Peyer's patch (tissue), 4 donors: ENCODE results near the gene GAS1. TPM values are rescaled to one million over a fixed set of nuclear protein-coding genes. Genes with fewer than 3 reads are reported as not detected.

Experiments used
- DNase-seq, 3 donors: peaks; one replicate each; pipeline ENCODE4 v3.0.0-alpha.2; 2017 to 2019
- H3K27ac ChIP-seq, 4 donors: fragments of 200-600 bp; sonication (generic); one replicate each; pipeline ENCODE4 v1.5.1; 2016 to 2019
- H3K27me3 ChIP-seq, 2 donors: fragments of 200-600 bp; sonication (generic); one replicate each; pipeline ENCODE4 v1.5.1; 2019
- H3K36me3 ChIP-seq, 3 donors: fragments of 200-600 bp; sonication (generic); one replicate each; pipeline ENCODE4 v1.5.1; 2016 to 2019
- H3K4me1 ChIP-seq, 4 donors: fragments of 200-600 bp; sonication (generic); one replicate each; pipeline ENCODE4 v1.5.1; 2016 to 2019
- H3K4me3 ChIP-seq, 4 donors: fragments of 200-600 bp; sonication (generic); 1 replicate in 3 of 4; 2 replicates in 1 of 4; pipeline ENCODE4 v1.5.1; 2016 to 2019; ENCODE audit warnings: mild to moderate bottlenecking in 1 of 4
- H3K9me3 ChIP-seq, 4 donors: fragments of 200-600 bp; sonication (generic); one replicate each; pipeline ENCODE4 v1.5.1; 2016 to 2019; ENCODE audit warnings: mild to moderate bottlenecking in 1 of 4
- CTCF ChIP-seq, 6 experiments: fragments of 450-650 bp in 4 of 6; fragments of 200-600 bp in 2 of 6; sonication (generic) in 1 of 6; IDR thresholded peaks; one replicate each; pipeline ENCODE4 v1.5.1; 2017 to 2019; ENCODE audit warnings: antibody characterized with exemption in 6 of 6, mild to moderate bottlenecking in 3 of 6, moderate library complexity in 1 of 6
- POLR2A ChIP-seq, 2 donors: fragments of 450-650 bp; IDR thresholded peaks; one replicate each; pipeline ENCODE4 v1.5.1; 2017; ENCODE audit warnings: antibody characterized with exemption in 2 of 2, mild to moderate bottlenecking in 2 of 2, moderate library complexity in 2 of 2
- total RNA-seq, 4 donors: library from RNA; depleted of rRNA; stranded (reverse); fragments of >200 nt; gene quantifications; one replicate each; pipeline ENCODE4 v1.1.0, GENCODE V29; 2016

The GAS1 gene
- total RNA-seq, 4 donors from 2014 or later = 2.3 to 22.1 (median 9.8) TPM

- Histone ChIP-seq H3K9me3 (no peaks in the 10 kb centered on the region), H3K4me1 (no peaks in the 10 kb centered on the region), H3K4me3 (no peak overlapping the region), H3K27ac (no peak overlapping the region), H3K27me3 (no peaks in the 10 kb centered on the region), H3K36me3 (no peaks in the 10 kb centered on the region)
- TF ChIP-seq POLR2A (IDR thresholded peaks at IDR 0.05) = no peak
- TF ChIP-seq CTCF (IDR thresholded peaks at IDR 0.05) = no peak
- DNase-seq = no peak
These were observed 40.6 kb upstream of the GAS1 start for GRCh38 chr9:86987900-86988299.

GRCh38 chr9:86985132-86985647 lies 37.9 kb upstream of the GAS1 start:
- Histone ChIP-seq H3K4me3 (no peak overlapping the region), H3K27ac (no peak overlapping the region), H3K27me3 (no peaks in the 10 kb centered on the region), H3K36me3 (no peaks in the 10 kb centered on the region), H3K4me1 (no peaks in the 10 kb centered on the region), H3K9me3 (no peaks in the 10 kb centered on the region)
- no peak for TF ChIP-seq POLR2A (IDR thresholded peaks at IDR 0.05)
- TF ChIP-seq CTCF (IDR thresholded peaks at IDR 0.05) = no peak
- DNase-seq = no peak

GRCh38 chr9:86983620-86984259 lies 36.4 kb upstream of the GAS1 start:
- no peaks in the 10 kb centered on the region for H3K9me3 ChIP-seq
- no peak overlapping the region for H3K27ac ChIP-seq
- no peaks in the 10 kb centered on the region for H3K36me3 ChIP-seq
- H3K27me3 ChIP-seq = no peaks in the 10 kb centered on the region
- no peaks in the 10 kb centered on the region for H3K4me1 ChIP-seq
- H3K4me3 ChIP-seq = no peak overlapping the region
- DNase-seq = no peak
- no peak for TF ChIP-seq CTCF (IDR thresholded peaks at IDR 0.05)
- no peak for TF ChIP-seq POLR2A (IDR thresholded peaks at IDR 0.05)

- DNase-seq = no peak
- Histone ChIP-seq H3K9me3 (no peaks in the 10 kb centered on the region), H3K4me3 (no peak overlapping the region), H3K36me3 (no peaks in the 10 kb centered on the region), H3K27me3 (no peaks in the 10 kb centered on the region), H3K4me1 (no peaks in the 10 kb centered on the region), H3K27ac (no peak overlapping the region)
- no peak for TF ChIP-seq POLR2A (IDR thresholded peaks at IDR 0.05)
- TF ChIP-seq CTCF (IDR thresholded peaks at IDR 0.05) = no peak
These were observed 35.9 kb upstream of the GAS1 start for GRCh38 chr9:86983249-86983619.

- H3K27me3 ChIP-seq = no peaks in the 10 kb centered on the region
- no peak for DNase-seq
- no peaks in the 10 kb centered on the region for H3K36me3 ChIP-seq
- no peaks in the 10 kb centered on the region for H3K9me3 ChIP-seq
- no peaks in the 10 kb centered on the region for H3K4me1 ChIP-seq
- no peak for TF ChIP-seq POLR2A (IDR thresholded peaks at IDR 0.05)
- TF ChIP-seq CTCF (IDR thresholded peaks at IDR 0.05) = no peak
- no peak overlapping the region for H3K4me3 ChIP-seq
- H3K27ac ChIP-seq = no peak overlapping the region
These were observed 33.5 kb upstream of the GAS1 start for GRCh38 chr9:86980802-86981201.
